GM13976 (cell line): ENCODE measurements around the gene SPSB2.

Source experiments
- DNase-seq: peaks from one replicate; pipeline ENCODE4 v3.0.0; 2012; ENCODE audit warnings: low spot score
- in situ Hi-C: fragments of 300-500 bp; cut with MboI; formaldehyde crosslinking; loops from one replicate; pipeline ENCODE4 v1.12.0; 2022; ENCODE audit warnings: low sequenced_read_pairs, mixed read lengths, inconsistent platforms; ENCODE audit not compliant: unreplicated experiment
- TF ChIP-seq, protein P1 (sequence below): IDR thresholded peaks from 2 replicates; pipeline ENCODE4 v1.5.1; 2012; ENCODE audit warnings: borderline replicate concordance, mild to moderate bottlenecking; ENCODE audit not compliant: insufficient read depth; ENCODE audit errors: extremely low read depth, missing control alignments, control extremely low read depth

SPSB2 gene

GRCh38 chr12:6845395-6845794 lies 27.7 kb downstream of the SPSB2 start:
- TF ChIP-seq, protein P1, sequence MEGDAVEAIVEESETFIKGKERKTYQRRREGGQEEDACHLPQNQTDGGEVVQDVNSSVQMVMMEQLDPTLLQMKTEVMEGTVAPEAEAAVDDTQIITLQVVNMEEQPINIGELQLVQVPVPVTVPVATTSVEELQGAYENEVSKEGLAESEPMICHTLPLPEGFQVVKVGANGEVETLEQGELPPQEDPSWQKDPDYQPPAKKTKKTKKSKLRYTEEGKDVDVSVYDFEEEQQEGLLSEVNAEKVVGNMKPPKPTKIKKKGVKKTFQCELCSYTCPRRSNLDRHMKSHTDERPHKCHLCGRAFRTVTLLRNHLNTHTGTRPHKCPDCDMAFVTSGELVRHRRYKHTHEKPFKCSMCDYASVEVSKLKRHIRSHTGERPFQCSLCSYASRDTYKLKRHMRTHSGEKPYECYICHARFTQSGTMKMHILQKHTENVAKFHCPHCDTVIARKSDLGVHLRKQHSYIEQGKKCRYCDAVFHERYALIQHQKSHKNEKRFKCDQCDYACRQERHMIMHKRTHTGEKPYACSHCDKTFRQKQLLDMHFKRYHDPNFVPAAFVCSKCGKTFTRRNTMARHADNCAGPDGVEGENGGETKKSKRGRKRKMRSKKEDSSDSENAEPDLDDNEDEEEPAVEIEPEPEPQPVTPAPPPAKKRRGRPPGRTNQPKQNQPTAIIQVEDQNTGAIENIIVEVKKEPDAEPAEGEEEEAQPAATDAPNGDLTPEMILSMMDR: no peak
- no peak for DNase-seq
- in situ Hi-C loops: no loop called here

GRCh38 chr12:6843118-6843902 lies 29.8 kb downstream of the SPSB2 start:
- DNase-seq: no peak
- TF ChIP-seq, protein P1: no peak
- in situ Hi-C loops: no loop called here

- DNase-seq: no peak
- TF ChIP-seq, protein P1: no peak
- in situ Hi-C loops: no loop called here
These were observed 31.0 kb downstream of the SPSB2 start for GRCh38 chr12:6842075-6842474.

DNA sequence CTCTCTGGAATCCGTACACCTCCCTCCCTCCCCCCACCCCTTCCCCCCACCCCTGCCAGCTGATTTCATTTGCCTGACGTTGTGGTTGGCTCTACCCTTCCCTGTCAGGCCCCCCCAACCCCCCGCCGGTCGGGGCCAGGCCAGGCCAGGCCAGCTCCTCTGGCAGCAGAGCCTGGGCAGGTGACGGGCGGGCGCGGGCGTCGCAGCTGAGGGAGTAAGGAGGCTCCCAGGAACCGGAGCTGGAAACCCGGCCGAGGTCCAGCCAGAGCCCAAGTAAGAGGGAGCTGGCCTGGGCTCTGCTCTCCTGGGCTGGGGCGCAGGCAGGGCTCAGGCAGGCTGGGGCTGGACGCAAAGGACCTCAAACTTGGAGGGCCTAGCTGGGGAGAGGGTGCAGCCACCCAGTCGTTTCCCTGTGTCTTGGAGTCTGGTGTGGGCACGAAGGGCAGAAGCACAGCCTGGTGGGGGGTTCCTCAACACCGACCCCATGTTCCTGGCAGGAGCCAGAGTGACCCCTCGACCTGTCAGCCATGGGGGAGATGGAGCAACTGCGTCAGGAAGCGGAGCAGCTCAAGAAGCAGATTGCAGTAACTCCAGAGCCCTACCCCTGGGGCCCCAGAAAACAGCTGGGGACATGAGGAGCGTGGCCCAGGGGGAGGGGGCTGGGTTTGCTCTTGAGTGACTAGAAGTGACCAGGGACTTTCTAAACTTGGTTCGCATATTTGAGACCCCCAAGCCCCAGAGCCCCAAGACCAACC lies 32.2 kb downstream of the SPSB2 start, which contains the start of gene GNB3:
Gene GNB3, plus strand, starts transcription at position 165 of the 755 bp plus-strand sequence. Its CDS starts 363 bp downstream, at position 528.
- no peak for DNase-seq
- TF ChIP-seq, protein P1: no peak
- in situ Hi-C loops: no loop called here

DNA sequence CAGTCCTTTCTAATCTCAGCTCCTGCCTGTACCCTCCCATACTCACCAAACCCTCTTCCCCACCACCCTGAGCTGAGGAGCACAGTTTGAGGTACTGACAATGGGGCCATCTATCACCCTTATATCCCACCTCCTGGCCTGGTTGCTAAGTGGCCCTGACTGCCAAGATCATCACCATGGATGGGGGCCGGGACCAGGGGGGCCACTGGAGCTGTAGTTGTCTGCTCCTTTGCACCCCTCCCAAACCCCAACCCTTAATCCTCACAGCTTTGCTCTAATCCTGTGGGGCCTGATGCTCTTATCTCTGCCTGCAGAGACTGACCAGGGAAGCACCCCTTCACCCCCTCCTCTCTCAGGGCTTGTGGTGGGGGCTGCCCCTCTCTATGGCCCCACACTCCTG lies 32.8 kb downstream of the SPSB2 start:
- no peak for DNase-seq
- in situ Hi-C loops: no loop called here
- TF ChIP-seq, protein P1: no peak

GRCh38 chr12:6839482-6840201 lies 33.5 kb downstream of the SPSB2 start:
- in situ Hi-C loops: no loop called here
- TF ChIP-seq, protein P1: no peak
- DNase-seq: peak; percentile 80
